Inflammatory macrophage (primary cell): ENCODE data around the gene RGS8.
"Not testable (repeated sequence)": the region's sequence is repeated elsewhere in the genome, so short reads cannot be mapped to it uniquely, and the experiment has no call there.

Experiments used
- DNase-seq, 2 donors: peaks; one replicate each; pipeline ENCODE4 v3.0.0-alpha.2; 2020 to 2022

Gene RGS8

GRCh38 chr1:182700351-182700709 is 15.9 kb upstream of the RGS8 start:
- no peak for DNase-seq

DNA sequence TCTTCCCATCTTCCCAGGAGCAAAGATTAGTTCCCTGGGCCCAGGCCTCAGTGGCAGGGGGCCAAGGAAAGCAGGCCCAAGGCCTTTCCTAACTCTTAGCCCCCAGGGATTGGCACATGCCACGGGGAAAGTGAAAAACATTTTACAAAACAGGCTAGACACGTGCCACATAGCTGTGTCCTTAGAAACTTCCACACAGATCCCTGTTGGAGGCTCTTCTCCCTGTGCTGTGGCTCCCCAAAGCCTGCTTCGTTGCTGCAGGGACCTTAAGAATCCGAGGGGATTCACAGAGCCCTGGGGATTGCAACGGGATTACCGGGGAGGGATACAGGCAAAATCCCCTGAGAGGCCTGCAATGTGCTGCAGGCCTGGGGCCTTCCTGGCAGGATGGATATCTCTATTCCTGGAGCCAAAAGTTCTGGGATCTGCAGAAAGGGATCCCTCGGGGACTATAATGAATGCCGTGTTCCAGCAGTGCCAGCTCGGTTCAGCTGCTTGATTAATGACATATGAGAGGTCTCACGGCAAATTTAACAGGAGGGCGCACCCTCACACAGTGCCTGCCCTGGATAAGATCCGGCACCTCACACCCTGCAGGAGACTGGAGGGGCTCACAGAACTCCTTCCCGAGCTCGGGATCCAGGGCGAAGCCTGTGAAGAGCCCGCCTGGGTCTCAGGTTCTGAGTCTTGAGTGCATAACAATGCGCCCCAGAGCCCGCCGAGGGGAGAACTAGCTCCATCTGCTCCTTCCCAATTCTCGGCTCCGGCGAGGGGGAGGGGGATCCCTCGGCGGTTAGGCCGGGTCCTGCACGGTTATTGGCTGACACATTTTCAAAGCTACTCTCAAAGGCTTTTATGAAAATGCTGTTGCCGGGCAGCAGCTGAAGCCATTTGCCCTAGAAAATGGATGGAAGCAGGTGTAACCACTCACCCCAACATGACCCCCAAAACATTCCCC is 15.3 kb upstream of the RGS8 start:
- no peak for DNase-seq

- no peak for DNase-seq
Measured at GRCh38 chr1:182698971-182699370, 14.6 kb upstream of the RGS8 start.

DNA sequence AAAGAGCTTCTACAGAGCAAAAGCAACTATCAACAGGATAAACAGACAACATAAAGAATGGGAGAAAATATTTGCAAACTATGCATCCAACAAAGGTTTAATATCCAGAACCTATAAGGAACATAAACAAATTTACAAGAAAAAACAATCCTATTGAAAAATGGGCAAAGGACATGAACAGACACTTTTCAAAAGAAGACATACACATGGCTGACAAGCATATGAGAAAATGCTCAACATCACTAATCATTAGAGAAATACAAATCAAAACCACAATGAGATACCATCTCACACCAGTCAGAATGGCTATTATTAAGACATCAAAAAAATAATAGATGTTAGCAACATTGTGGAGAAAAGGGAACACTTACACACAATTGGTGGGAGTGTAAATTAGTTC is 8.8 kb upstream of the RGS8 start:
- not testable (repeated sequence) for DNase-seq

DNA sequence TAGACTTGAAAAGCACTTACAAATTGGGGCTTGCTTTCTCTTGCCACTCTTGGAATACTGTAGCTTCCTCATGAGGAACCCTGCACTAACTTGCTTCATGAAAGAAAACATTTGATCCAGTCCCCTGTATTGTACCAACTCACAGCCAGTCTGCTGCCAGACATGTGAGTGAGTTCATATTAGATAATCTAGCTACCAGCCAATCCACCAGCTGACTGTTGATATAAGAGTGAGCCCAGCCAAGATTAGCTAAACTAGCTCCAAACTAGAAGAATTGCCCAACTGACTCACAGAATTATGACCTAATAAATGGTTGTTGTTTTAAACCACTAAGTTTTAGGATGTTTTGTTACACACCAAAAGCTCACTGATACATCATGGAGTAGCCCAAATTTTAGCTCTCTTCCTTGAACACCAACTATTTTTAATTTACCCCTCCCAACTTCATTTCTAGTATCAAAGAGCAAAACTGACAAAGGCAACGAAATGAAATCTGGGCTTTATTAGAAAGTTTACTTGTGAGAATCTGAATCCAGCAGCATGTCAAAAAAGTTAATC is 6.6 kb upstream of the RGS8 start:
- no peak for DNase-seq

DNA sequence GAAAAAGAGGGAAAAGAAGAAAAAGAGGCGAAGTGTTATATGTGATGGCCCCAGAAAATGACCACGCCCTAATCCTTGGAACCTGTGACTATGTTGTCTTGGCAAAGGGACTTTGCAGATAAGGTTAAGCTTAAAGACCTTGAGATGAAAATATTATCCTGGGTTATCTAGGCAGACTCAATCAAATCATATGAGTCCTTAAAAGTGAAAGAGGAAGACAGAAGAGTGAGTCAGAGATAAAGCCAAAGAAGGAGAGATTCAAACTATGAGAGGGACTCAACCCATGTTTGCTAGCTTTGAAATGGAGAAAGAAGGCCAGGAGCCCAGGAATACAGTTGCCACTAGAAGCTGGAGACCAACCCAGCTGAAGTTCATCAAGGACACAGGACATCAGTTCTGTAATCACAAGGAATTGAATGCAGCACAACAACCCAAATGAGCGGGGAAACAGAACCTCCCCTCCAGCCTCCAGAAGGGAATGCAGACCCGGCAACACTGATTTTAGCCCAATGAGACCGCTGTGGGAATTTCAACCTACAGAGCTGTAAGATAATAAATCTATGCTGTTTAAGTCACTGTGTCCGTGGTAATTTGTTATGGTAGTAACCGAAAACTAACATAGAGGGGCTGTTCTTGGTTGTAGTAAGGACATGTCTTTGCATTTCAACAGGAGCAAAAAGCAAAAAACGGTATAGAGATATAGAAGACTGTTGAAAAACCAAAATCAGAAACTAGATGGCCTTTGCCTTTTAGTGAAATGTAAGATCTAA is 4.2 kb upstream of the RGS8 start:
- no peak for DNase-seq

GRCh38 chr1:182687361-182687760 is 3.0 kb upstream of the RGS8 start:
- DNase-seq = no peak

GRCh38 chr1:182686446-182686845 is 2.1 kb upstream of the RGS8 start:
- no peak for DNase-seq

GRCh38 chr1:182685215-182685614 is 828 bp upstream of the RGS8 start:
- no peak for DNase-seq

GRCh38 chr1:182682898-182683501 is 1.4 kb downstream of the RGS8 start:
- DNase-seq = no peak

DNA sequence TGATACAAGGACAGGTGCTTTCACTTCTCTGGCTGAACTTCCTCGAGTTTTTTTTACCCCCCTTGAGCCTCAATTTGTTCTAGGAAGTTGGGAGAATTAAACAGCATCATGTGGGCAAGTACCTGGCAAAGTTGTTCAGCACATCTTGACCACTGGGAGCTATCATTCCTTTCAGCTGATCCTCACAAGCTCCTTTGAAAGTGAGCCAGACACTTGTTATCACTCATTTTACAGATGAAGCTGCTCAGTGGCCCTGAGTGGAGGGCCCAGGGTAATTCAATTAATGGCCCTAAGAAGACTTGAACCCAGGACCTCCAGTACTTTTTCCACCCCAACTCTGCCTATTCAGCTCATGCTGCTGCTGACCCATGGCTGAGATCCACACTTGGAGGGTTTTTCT is 2.0 kb downstream of the RGS8 start:
- no peak for DNase-seq

DNA sequence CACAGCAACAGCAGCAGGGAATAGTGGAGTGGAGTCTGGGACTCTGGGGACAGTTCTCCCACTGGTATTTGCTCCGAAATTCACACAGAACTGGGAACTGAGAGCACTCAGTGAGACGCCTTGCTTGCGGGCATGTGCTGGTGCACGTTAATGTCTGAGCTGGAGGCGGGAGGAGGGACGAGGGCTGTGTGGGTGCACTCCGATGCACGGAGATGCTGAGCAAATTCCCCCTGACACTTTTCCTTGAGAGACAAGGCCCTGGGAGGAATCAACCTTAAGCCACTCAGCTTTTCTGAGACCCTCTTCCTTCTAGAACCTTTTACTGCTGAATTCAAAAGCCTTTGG is 2.8 kb downstream of the RGS8 start:
- DNase-seq = no peak

- no peak for DNase-seq
Measured at GRCh38 chr1:182680901-182681567, 3.4 kb downstream of the RGS8 start.

DNA sequence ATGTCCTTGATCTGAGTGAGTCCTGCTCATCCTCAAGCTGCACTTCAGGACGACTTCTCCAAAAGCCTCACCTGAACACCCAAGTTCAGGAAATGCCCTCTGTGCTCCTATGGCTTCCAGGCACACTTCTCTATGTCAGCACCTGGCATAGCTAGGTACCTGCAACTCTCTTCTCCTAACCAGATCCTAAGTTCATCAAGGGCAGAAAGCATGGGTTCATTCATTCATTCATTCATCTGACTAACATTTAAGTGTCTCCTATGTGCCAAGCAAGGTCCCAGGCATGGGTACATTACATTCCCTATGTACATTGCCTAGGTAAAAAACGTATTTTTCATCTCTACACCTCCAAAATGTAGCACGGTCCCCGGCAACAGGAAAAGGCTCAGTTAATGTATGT is 4.0 kb downstream of the RGS8 start:
- no peak for DNase-seq

GRCh38 chr1:182679684-182680083 is 4.7 kb downstream of the RGS8 start:
- no peak for DNase-seq

DNA sequence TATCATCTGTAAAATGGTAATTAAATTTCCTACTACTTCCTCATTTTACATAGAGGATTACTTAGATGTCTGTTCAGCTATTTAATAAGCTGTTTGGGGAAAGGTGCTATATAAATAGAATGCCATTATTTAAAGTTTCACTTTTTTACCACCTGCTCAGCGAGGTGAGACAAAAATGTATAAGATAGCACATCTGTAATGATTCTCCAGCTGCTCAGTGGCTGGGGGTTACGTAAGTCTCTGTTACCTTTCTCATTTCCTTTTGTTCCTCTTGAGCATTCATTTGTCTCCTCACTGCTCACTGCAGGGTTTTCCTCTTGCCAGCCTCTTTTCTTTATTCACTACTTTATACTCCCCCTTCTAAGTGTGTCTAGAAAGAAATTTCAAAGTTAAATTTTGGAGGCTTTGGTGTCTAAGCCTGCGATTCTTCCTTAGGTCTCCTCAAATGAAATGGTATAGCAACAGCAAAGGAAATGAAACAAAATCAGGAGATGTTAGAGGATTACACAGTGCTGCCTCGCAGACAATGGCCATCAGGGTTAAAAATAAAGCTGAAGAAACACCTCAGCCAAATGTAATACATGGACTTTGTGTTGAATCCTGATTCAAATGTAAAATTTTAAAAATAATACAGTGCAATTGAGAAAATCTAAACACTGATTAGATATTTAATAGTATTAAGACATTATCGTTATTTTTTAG is 6.8 kb downstream of the RGS8 start:
- DNase-seq = no peak

DNA sequence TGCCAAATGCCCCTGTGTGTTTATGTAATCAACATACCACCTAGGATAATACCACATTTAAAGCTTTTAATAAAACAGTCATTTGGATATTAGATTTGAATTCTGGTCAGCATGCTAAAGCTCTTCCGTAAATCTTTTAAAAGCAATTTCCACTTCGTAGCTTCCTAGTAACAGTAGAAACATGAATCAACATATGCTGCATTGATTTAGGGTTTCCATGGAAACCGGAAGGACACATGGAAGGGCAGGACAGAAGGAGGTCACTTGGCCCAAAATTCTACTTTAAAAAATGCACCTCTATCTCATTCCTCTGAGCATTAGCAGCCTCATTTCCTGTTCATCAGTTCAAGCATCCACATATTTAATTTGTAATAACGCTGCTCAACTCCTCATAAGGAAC is 8.1 kb downstream of the RGS8 start:
- no peak for DNase-seq

GRCh38 chr1:182674346-182675246 is 9.8 kb downstream of the RGS8 start:
- no peak for DNase-seq

- no peak for DNase-seq
Measured at GRCh38 chr1:182672487-182672836, 11.9 kb downstream of the RGS8 start.

GRCh38 chr1:182671750-182672486 is 12.5 kb downstream of the RGS8 start:
- DNase-seq = no peak
